ENCODE measurements around the gene MYO7A. TPM values are rescaled to one million over a fixed set of nuclear protein-coding genes. Genes with fewer than 3 reads are reported as not detected.

The MYO7A gene
- total and polyA plus RNA-seq, 2 donors (not counting 1 experiment from before 2014, with no cell fraction given) = 0.03 to 0.07 TPM

DNA sequence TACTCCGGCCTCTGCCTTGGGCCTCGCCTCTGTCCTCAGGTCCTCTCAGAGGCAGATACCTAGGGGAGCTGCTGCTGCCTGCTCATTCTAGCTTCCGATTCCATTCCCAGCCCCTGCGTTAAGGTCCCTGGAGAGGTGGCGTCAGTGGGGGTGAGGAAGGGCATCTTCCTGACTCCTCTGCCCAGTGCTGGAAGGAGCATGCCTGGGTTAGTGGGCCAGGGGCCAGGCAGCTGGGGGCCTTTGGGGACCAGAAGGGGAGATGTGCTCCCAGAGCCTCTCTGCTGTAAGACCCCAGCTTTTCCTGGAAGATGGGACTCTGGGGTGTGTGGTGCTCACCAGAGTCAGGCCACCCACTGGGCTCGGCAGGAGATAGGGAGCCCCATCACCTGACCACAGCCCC is 3.6 kb upstream of the MYO7A start:
- DNase-seq (no peak), ATAC-seq (ENCODE audit: low read depth) (no peak)
- H2AFZ ChIP-seq (ENCODE audit: insufficient read depth, low read depth, low read length, poor library complexity, severe bottlenecking) = no peak overlapping the region
- Mint-ChIP-seq H3K27me3 (peaks cover 10% of the 10 kb centered on the region), H3K4me3 (no peak overlapping the region), H3K4me1 (peaks cover 21% of the 10 kb centered on the region), H3K27ac (no peak overlapping the region), H3K9me3 (ENCODE audit: insufficient read depth) (no peaks in the 10 kb centered on the region)
- H3K9me3 ChIP-seq (ENCODE audit: control extremely low read depth in 1 of 3, control insufficient read depth in 2 of 3, insufficient read depth in 1 of 3, low read length in 2 of 3) = no peaks in the 10 kb centered on the region
- peaks cover 0 to 13% (median 0%) of the 10 kb centered on the region in 4 experiments for H3K27me3 ChIP-seq (replicated peaks in 1 of 4; ENCODE audit: control extremely low read depth in 1 of 4, control insufficient read depth in 3 of 4, insufficient read depth in 4 of 4, low read length in 3 of 4)
- ChIA-PET CTCF (no interaction called here), POLR2A (no interaction called here)
- H3K36me3 ChIP-seq (replicated peaks in 1 of 2; ENCODE audit: control extremely low read depth in 1 of 2, control insufficient read depth in 1 of 2, extremely low read depth in 1 of 2, insufficient read depth in 2 of 2, low read length in 1 of 2) = no peaks in the 10 kb centered on the region
- intact Hi-C loops (cut with micrococcal nuclease) = no loop called here
- H3K9ac ChIP-seq (ENCODE audit: low read length) = no peak overlapping the region
- TF ChIP-seq EZH2 (IDR thresholded peaks at IDR 0.05; ENCODE audit: borderline replicate concordance, insufficient read depth, low read depth, low read length, poor library complexity, severe bottlenecking) = no peak
- TF ChIP-seq, protein P1, sequence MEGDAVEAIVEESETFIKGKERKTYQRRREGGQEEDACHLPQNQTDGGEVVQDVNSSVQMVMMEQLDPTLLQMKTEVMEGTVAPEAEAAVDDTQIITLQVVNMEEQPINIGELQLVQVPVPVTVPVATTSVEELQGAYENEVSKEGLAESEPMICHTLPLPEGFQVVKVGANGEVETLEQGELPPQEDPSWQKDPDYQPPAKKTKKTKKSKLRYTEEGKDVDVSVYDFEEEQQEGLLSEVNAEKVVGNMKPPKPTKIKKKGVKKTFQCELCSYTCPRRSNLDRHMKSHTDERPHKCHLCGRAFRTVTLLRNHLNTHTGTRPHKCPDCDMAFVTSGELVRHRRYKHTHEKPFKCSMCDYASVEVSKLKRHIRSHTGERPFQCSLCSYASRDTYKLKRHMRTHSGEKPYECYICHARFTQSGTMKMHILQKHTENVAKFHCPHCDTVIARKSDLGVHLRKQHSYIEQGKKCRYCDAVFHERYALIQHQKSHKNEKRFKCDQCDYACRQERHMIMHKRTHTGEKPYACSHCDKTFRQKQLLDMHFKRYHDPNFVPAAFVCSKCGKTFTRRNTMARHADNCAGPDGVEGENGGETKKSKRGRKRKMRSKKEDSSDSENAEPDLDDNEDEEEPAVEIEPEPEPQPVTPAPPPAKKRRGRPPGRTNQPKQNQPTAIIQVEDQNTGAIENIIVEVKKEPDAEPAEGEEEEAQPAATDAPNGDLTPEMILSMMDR (IDR thresholded peaks at IDR 0.05) = no peak
- no peak overlapping the region for H3K27ac ChIP-seq (ENCODE audit: low read length in 2 of 2)
- no peaks in the 10 kb centered on the region for H3K79me2 ChIP-seq (ENCODE audit: control insufficient read depth, insufficient read depth, low read length)
- WGBS (ENCODE audit: insufficient coverage) = 95% methylated on average over 5 of the region's 6 CpGs
- peaks cover 15 to 20% of the 10 kb centered on the region in 2 donors for H3K4me1 ChIP-seq (ENCODE audit: control insufficient read depth in 2 of 2, insufficient read depth in 2 of 2, low read length in 2 of 2)
- H4K20me1 ChIP-seq (ENCODE audit: control insufficient read depth, insufficient read depth, low read length, poor library complexity, severe bottlenecking) = no peaks in the 10 kb centered on the region
- no peak overlapping the region for H3K4me3 ChIP-seq (ENCODE audit: control extremely low read depth in 1 of 5, extremely low read depth in 1 of 5, insufficient read depth in 1 of 5, low read depth in 2 of 5, low read length in 4 of 5)
- no peak overlapping the region for H3K4me2 ChIP-seq (replicated peaks; ENCODE audit: low read depth, low read length, poor library complexity, severe bottlenecking)

DNA sequence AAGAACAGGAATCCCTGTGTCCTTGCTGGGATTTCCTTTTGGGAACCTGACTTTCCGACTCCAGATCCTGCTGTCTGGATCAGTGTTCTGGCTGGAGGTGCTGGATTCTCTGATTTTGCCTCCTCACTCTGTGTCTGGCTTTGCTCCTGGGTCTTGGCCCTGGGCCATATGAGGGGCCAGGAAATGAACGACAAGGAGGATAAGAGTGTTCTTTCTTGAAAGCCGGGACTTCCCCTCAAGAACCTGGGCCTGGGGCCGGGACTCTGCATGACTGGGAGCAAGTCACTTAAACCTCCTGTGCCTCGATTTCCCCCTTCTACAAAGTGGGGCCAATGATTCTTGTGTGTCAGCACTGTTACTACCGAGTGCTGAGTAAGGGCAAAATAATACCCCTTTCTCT is 2.9 kb upstream of the MYO7A start:
- Histone ChIP-seq H3K4me3 (ENCODE audit: control extremely low read depth in 1 of 5, extremely low read depth in 1 of 5, insufficient read depth in 1 of 5, low read depth in 2 of 5, low read length in 4 of 5) (no peak overlapping the region), H3K4me2 (replicated peaks; ENCODE audit: low read depth, low read length, poor library complexity, severe bottlenecking) (no peak overlapping the region), H4K20me1 (ENCODE audit: control insufficient read depth, insufficient read depth, low read length, poor library complexity, severe bottlenecking) (no peaks in the 10 kb centered on the region), H2AFZ (ENCODE audit: insufficient read depth, low read depth, low read length, poor library complexity, severe bottlenecking) (no peak overlapping the region), H3K4me1 (ENCODE audit: control insufficient read depth in 2 of 2, insufficient read depth in 2 of 2, low read length in 2 of 2) (peaks cover 15 to 20% of the 10 kb centered on the region in 2 donors), H3K36me3 (replicated peaks in 1 of 2; ENCODE audit: control extremely low read depth in 1 of 2, control insufficient read depth in 1 of 2, extremely low read depth in 1 of 2, insufficient read depth in 2 of 2, low read length in 1 of 2) (no peaks in the 10 kb centered on the region), H3K9me3 (ENCODE audit: control extremely low read depth in 1 of 3, control insufficient read depth in 2 of 3, insufficient read depth in 1 of 3, low read length in 2 of 3) (no peaks in the 10 kb centered on the region), H3K9ac (ENCODE audit: low read length) (no peak overlapping the region), H3K27me3 (replicated peaks in 1 of 4; ENCODE audit: control extremely low read depth in 1 of 4, control insufficient read depth in 3 of 4, insufficient read depth in 4 of 4, low read length in 3 of 4) (peaks cover 0 to 13% (median 0%) of the 10 kb centered on the region in 4 experiments), H3K79me2 (ENCODE audit: control insufficient read depth, insufficient read depth, low read length) (no peaks in the 10 kb centered on the region), H3K27ac (ENCODE audit: low read length in 2 of 2) (no peak overlapping the region)
- 43% methylated on average over 3 of the region's 6 CpGs for WGBS (ENCODE audit: insufficient coverage)
- Mint-ChIP-seq H3K27ac (no peak overlapping the region), H3K27me3 (peaks cover 10% of the 10 kb centered on the region), H3K4me3 (no peak overlapping the region), H3K9me3 (ENCODE audit: insufficient read depth) (no peaks in the 10 kb centered on the region), H3K4me1 (peaks cover 21% of the 10 kb centered on the region)
- intact Hi-C loops (cut with micrococcal nuclease) = no loop called here
- DNase-seq = no peak
- CTCF ChIA-PET = no interaction called here
- ATAC-seq (ENCODE audit: low read depth) = no peak
- POLR2A ChIA-PET = no interaction called here
- TF ChIP-seq EZH2 (IDR thresholded peaks at IDR 0.05; ENCODE audit: borderline replicate concordance, insufficient read depth, low read depth, low read length, poor library complexity, severe bottlenecking) = no peak
- TF ChIP-seq, protein P1 (IDR thresholded peaks at IDR 0.05) = no peak
